ENCODE measurements around the gene IMPA2.
"Not testable (repeated sequence)": the region's sequence is repeated elsewhere in the genome, so short reads cannot be mapped to it uniquely, and the experiment has no call there.

IMPA2 gene

DNA sequence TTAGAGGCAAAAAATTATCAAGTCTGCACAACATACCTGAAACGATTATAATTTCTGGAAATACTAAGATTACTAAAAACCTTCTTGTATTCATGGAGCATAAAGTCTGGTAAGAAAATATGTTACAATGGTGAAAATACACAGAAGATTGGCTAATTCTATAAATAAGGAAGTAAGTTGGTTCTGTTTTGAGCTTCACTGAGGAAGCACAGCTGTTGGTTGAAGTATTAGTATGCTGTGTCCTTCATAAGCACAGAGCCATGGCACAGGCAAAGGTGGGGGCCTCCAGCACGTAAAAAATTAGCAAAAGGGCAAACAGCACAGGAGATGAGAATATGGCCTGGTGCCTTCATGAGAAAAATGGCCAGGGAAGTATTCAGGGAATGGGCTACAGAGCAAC is 72.0 kb downstream of the IMPA2 start:
- DNase-seq, result no peak

DNA sequence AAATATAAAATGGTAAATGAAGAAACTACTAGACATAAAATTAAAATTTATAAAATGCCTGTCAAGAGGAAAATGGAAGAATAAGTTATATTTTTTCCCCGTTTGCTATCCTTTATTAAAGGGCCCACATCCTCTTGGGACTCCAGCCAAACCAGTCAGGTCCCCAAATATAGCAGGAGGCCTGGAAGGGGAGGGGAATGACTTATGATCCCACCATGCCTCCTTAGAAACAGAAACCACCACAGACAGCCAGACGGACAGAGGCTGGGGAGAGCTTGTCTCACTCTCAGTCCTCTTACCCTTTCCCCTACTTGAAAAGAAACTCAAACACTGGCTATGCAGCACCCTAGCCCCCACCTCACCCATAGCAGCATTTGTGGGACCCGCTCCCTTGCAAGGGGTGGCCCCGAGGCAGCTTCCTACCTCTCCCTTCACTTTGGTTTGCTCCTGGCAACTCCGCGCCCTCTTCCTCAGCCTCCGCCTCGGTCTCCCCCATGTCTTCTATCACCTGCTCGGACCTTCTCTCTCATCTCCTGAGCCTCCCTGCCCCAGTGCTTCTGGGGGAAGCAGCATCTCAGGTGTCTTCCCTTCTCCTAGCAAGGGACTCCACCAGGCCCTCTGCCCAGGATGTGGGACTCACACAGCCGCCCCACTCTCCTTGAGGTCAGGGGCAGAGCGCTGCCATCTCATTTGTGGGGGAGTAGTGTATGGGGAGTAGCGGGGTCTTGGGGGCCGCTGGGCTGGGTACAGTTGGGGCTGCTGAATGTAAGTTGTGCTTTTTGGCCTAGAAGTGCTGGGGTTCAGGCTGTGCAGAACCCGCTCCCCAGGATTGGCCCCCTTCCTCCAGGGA is 75.0 kb downstream of the IMPA2 start:
- DNase-seq, result no peak

DNA sequence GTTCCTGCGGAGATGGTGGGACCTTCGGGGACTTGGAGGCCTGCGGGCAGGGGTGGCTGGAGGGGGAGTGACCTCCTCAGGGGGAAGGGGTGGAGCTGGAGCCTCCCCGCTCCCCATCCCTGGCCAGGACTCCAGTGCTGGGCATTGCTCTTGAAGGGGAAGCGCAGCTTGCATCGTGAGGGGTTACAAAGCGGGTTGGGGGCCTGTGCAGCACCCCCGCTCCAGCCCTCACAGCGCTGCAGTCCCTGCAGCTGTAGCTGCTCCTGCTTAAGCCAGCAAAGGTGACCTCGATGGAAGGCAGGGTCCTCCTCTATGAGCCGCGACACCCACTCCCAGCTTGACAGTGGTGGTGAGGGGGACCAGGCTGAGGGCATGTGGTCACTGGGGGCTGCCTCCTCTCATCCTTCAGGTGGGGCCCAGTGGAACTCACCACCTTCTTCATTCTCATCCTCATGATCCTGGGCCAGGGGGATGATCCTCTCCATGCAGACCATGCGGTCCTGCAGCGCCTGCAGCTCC is 75.6 kb downstream of the IMPA2 start:
- no peak for DNase-seq

DNA sequence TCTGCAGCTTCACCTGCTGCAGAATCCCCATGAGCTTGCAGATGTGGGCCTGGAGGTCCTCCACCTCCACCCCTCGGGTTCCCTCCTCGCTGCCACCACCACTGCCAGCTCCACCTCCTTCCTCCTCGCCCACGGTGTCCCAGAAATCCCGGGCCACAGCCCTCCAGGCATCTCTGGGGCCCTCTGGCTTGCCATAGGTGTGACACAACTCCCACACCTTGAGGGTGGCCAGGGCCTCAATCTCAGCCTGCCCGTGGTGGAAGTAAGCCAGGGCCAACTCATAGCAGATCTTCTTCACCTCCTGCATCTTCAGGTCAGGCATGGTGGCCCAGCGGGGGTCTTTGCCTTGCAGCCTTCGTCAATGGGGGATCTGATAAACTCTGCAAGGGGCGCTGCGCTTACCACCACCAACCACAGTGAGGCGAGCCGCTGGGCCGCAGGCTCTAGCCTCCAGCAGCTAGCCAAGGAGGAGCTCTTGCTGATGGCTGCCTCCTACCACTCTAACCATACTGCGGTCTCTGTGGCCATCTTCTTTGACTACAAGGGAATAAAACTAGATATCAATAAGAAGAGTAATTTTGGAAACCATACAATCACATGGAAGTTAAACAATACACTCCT is 76.2 kb downstream of the IMPA2 start:
- DNase-seq, result no peak

DNA sequence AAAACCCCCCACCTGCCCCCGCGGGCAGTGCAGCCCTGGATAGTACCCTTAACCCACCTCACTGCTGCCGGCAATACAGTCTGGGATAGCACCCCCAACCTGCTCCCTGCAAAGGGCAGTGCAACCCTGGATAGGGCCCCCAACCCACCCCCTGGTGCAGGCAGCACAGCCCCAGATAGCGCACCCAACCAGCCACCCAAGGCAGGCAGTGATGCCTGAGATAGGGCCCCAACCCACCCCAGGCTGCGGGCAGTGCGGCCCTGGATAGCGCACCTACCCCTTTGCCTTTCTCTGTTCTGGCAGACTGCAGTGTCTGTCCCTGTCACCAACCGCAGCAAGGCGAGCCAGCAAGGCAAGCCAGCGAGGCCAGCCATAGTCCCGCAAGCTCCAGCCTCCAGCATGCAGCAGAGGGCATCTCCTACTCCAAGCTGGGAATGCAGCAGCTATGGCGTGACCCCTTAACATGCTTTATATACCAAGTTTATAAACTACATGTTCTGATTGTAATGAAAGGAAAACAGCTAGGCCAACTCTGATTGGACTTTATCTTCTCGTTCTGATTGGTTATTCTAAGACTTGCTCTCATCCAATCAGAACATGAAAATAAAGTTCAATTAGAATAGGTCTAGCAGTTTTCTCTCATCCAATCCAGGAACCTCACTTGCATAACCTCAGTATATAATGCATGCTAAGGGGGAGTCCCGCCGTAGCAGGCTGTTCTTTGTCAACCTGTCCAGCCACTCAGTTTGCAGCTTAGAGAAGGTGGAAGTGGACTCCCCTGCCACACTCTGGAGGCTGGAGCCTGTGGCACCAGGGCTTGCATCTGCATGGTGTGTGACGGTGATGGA is 78.3 kb downstream of the IMPA2 start:
- no peak for DNase-seq

DNA sequence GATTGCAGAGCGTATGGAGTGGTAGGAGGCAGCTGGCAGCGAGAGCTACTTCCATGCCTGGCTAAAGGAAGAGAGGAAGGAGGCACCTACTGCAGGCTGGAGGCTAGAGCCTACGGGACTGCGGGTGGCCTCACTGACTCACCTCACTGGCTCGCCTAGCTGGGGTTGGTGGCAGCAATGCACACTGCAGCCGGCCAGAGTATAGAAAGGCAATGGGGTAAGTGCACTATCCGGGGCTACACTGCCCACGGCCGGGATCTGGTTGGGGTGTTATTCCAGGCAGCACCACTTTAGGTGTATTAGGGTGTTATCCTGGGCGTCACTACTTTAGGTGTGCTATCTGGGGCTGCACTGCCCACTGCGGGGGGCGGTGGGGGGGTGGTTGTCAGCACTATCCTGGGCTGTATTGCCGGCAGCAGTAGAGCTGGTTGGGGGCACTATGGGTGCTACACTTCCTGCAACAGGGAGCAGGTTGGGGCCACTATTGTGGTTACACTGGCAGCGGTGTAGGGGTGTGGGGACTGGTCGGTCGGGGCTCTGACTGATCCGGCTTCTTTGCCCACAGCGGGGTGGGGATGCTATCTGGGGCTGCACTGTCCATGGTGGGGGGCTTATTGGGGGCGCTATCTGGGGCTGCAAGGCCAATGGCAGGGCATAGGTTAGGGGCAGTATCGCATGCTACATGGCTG is 79.0 kb downstream of the IMPA2 start:
- DNase-seq, result no peak

GRCh38 chr18:12061685-12062084 is 80.4 kb downstream of the IMPA2 start:
- no peak for DNase-seq

GRCh38 chr18:12062974-12063373 is 81.7 kb downstream of the IMPA2 start:
- no peak for DNase-seq

- DNase-seq, result no peak
These were observed 82.9 kb downstream of the IMPA2 start for GRCh38 chr18:12064086-12064763.

DNA sequence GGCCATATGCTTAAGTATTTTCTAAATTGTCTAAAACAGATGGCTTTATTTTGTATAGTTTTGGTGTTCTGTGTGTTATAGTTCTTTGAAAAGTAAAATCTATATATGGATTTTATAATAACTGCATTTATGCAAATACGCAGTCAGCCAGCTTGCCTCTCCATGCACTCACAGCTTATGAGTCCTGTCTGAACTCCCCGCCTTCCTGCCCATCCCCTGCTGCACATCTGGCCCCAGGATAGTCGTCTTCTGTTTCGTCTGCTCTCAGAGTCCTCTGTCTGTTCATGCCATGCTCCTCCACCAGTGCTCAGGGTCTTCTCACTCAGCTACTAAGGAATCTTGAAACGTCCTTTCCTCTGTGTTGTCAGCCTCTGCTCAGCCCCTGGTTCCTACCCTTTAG is 84.1 kb downstream of the IMPA2 start:
- no peak for DNase-seq

DNA sequence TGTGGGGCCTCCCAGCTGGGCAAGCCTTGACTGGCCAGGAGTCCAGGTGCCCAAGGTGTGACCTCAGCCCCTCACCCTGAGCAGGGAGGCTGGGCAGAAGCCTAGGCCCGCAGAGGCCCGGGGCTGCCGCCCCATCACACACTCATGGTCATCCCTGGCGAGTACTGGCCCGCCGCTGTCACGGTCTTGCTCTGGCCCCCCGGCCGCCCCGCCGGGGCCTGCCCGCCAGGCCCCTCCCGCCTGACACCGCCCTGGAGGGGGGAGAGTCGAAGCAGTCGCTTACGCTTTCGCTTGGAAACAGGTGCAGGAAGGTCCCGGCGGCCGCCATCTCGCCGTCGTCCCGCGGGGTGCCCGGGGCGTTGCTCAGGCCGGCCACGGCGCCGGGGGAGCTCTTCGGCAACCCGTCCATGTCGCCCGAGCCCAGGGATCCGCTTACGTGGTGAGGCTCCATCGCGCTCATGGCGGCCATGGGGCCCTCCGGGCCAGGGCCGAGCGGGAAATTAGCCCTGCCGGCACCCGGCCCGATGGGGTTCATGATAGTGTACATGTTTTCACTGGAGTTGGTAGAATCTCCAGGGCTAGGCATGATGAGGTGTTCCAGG is 85.7 kb downstream of the IMPA2 start:
- no peak for DNase-seq

DNA sequence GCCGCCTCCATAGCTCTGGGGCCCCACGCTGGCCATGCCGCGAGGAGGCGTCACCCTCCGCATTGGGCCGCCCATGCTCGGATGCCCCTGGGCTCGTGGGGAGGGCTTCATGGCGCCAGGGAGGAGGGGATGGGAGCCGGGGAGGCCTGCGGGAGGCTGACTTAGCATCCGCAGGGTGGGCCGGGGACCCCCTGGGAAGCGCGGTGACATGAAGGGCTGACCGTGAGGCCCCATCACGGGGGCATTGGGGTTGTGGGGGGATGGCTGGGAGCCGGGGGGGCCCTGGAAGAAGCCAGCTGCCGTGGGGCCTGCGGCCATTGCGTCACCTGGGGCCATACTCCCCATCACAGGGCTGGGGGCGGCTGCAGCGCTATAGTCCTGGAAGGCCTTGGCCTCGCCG is 86.4 kb downstream of the IMPA2 start:
- DNase-seq, result no peak

GRCh38 chr18:12068316-12068949 is 87.1 kb downstream of the IMPA2 start:
- DNase-seq, result not testable (repeated sequence)

- DNase-seq, result no peak
These were observed 87.6 kb downstream of the IMPA2 start for GRCh38 chr18:12068950-12069320.

GRCh38 chr18:12071066-12071465 is 89.8 kb downstream of the IMPA2 start:
- DNase-seq, result not testable (repeated sequence)

DNA sequence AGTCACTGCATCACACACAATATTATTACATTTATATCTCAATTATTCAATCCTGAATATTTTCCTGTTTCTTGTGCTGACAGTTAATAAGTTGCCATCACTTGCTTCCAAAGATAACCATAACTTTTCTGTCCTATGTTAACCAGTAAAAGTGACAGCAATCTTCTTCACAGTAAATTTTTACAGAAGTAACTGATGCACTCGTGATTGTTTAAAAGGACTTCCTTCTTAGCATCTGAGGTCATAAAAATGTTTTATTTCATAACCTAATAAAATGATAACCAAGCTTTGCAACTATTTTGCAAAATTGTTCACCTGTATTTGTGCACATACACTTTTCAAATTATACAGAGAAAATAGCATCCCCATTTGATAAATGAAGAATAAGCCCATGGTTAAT is 91.7 kb downstream of the IMPA2 start:
- DNase-seq, result no peak

DNA sequence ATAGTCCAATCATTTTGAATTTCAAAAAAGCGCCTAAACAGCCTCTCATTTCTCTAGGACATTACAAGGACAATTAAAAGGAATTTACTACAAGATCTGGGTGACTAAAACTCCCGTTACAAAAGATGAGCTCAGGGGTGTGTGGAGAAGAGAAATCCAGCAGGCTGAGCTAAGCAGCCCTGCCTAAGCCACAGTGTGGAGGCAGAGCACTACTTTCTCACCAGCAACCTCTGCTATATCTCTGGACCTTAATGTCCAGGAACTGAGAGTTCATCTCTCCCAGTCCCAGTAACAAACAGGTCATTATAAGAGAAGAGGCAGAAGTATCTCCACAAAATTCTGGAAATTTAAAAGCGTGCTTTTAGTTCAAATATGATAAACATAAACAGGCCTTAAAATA is 93.4 kb downstream of the IMPA2 start:
- no peak for DNase-seq

- no peak for DNase-seq
These were observed 95.3 kb downstream of the IMPA2 start for GRCh38 chr18:12076424-12077140.

DNA sequence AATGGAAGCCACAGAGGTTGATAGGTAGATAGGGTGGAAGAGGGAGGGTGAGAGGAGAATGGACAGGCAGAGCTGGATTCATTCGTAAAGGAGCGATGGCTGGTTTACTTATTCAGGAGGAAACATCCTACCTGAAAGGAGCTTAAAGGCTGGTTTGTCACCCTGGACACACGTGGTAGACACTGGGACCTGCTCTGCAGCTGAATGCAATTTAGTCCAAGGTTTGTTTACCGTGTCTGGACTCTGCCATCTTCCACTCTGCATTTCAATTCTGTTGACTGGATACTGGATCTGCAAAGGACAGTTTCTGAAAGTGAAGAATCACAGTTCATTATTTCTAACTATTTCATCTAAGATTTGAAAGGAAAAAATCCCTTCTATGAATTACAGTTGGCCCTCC is 96.7 kb downstream of the IMPA2 start:
- not testable (repeated sequence) for DNase-seq

DNA sequence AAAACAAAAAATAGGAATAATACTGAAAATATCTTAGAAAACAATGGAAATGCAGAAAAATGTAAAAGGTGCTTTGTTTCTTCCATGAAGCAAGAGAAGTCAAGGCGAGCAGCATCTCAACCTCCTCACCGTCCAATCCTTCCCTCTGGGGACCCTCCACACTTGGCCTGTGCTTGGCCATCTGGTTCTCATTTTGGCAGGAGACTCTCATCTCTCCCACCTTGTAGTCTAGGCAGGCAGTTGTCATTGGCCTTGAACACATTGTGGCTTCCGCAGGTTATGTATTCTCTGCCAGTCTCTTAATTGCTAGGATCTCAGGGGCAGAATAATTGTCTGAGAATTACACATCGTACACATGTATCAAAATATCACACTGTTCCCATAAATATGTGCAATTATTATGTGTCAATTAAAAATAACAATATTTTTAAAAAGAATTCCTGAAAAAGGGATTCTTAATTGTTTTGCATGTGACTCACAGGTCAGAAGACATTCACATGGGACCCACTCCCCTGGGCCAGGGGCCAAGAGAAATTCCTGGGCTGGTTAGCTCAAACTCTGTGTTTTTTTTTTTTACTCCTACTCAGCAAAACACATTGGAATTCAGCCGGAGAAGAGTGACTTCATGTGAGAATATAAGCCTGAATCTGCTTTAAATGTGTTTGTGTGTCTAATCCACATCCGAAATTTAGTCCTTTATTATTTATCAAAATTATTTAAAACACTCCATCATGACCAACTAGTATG is 98.4 kb downstream of the IMPA2 start:
- no peak for DNase-seq

Data from activated T-cell treated with anti-CD3 and anti-CD28 coated beads, Interleukin-2, amount 50 U/mL, for 48 hours (primary cell).